A549 treated with dexamethasone at 1 μM for 4 hours (cell line): Measurements from ENCODE around the gene OMG. TPM values are rescaled to one million over a fixed set of nuclear protein-coding genes. Genes with fewer than 3 reads are reported as not detected.

Source experiments
- total RNA-seq: library from RNA; stranded (reverse); fragments of 200-300 nt; extraction: Qiagen RNA extraction; gene quantifications from 5 replicates; pipeline ENCODE4 v1.2.3, GENCODE V29; 2022

Gene OMG
- not detected in 5 replicates for total RNA-seq

DNA sequence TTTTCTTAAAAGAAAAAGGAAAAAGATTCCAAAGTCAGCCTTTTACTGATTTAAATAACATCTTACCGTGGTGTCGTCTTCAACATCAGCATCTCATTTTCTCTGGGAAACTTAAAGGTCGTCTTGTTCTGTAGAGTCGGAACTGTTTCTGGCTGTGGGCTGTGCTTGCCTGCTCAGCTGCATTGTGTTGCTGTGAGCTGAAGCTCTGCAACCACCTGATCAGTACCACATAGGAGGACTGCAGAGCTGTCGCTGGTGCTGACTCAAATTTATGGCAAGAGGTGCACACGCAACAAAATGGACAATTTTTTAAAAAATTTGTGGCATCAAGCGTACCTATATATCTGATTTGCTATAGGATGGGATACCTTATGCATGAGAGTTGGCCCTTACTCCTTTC is at the start of gene OMG:
Gene OMG (minus strand): TSS at position 150 of the 400 bp plus-strand sequence. CDS start 908 bp downstream, outside the sequence.

DNA sequence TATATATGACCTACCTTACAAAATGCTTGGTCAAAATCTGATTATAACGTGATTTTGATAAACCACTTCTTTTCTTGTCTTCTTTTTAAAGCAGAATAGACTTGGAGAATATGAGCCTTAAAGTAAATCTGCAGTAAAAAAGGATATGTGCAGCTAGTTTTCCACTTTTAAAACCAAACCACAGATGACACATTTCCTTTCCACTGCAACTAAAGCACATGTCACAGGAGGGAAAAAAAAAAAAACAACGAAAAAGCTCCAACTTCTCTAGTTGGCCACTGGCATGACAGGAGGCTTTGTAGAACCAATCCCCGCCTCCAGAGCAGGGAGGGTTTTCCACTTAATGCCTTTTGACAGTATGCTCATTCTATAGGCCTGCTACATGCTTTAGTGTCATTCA is 24.4 kb upstream of the OMG start, which contains the start of gene EVI2A:
Gene EVI2A (minus strand): TSS at position 142 of the 400 bp plus-strand sequence. CDS start 2,609 bp downstream, outside the sequence.

DNA sequence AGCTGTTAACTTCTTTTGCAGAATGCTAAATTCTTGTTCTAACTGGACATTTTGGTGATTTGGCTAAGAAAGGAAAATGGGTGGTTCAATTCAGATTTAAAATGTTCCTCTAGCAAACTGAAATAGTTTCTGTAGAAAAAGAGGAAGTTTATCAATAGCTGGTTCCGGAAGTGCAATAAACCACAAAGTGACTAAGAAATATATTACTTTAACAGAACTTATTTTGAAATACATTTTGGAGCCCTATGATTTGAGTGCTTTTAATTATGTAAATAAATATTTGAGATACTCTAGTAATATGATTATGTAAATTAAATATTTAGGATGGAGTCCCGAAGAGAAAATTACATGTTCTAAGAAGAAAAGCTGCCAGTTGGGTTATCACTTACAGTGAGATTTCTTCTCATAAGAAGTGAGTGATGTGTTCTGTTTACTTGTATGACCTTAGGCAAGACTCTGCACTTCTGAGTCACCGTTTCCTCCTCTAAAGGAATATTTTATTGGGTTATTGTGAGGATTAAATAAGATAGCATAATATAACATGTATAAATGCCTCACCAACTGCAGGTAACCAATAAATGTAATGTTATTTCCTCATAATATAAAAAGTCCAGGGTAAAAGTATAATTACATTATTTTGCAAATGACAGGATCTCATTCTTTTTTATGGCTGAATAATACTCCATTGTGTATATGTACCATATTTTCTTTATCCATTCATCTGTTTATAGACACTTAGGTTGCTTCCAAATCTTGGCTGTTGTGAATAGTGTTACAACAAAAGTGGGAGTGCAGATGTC is 17.1 kb upstream of the OMG start, which contains the start of gene EVI2B:
Gene EVI2B (minus strand): TSS at position 73 of the 800 bp plus-strand sequence. CDS start 8,445 bp downstream, outside the sequence.

Other genes with a start within 250 kb of the OMG start
- gene NF1, start 202.3 kb downstream of the OMG start, total RNA-seq, result 15.1 to 24.8 TPM (median 20.7 TPM) in 5 replicates
- gene EVI2B, start 16.8 kb upstream of the OMG start, total RNA-seq, result 0.07 to 0.13 TPM (median 0.09 TPM) in 3 of 5 replicates, not detected in the others
- not detected in 5 replicates for gene EVI2A, start 24.4 kb upstream of the OMG start, total RNA-seq
- 1.3 to 1.9 TPM (median 1.7 TPM) in 5 replicates for gene RAB11FIP4, start 94.4 kb upstream of the OMG start, total RNA-seq